Kidney glomerular epithelial cell (primary cell): ENCODE results near the gene INPP4B.
A peak's percentile ranks its signal among the peaks of the same experiment; 100 is the strongest.
"Not testable (repeated sequence)": the region's sequence is repeated elsewhere in the genome, so short reads cannot be mapped to it uniquely, and the experiment has no call there.

Source experiments
- DNase-seq: peaks from one replicate; lab custom pipeline; 2025; lab: John Stamatoyannopoulos, UW

INPP4B gene

GRCh38 chr4:142088906-142089305 is 757.2 kb downstream of the INPP4B start:
- DNase-seq = no peak

- DNase-seq = no peak
These were observed 760.4 kb downstream of the INPP4B start for GRCh38 chr4:142085513-142086292.

GRCh38 chr4:142083264-142083663 is 762.8 kb downstream of the INPP4B start:
- no peak for DNase-seq

- peak; percentile 4 for DNase-seq
These were observed 765.1 kb downstream of the INPP4B start for GRCh38 chr4:142081025-142081424.

- DNase-seq = no peak
These were observed 766.1 kb downstream of the INPP4B start for GRCh38 chr4:142079959-142080358.

GRCh38 chr4:142077048-142077447 is 769.1 kb downstream of the INPP4B start:
- DNase-seq = no peak

- DNase-seq = not testable (repeated sequence)
These were observed 777.8 kb downstream of the INPP4B start for GRCh38 chr4:142068304-142068703.

GRCh38 chr4:142066562-142066961 is 779.5 kb downstream of the INPP4B start:
- not testable (repeated sequence) for DNase-seq

GRCh38 chr4:142065086-142065647 is 780.9 kb downstream of the INPP4B start:
- DNase-seq = no peak

GRCh38 chr4:142064181-142064580 is 781.9 kb downstream of the INPP4B start:
- no peak for DNase-seq

- DNase-seq = no peak
These were observed 800.1 kb downstream of the INPP4B start for GRCh38 chr4:142045996-142046395.

- no peak for DNase-seq
These were observed 801.8 kb downstream of the INPP4B start for GRCh38 chr4:142044271-142044670.

GRCh38 chr4:142043509-142043908 is 802.6 kb downstream of the INPP4B start:
- DNase-seq = no peak

- DNase-seq = no peak
These were observed 804.3 kb downstream of the INPP4B start for GRCh38 chr4:142041788-142042187.

- no peak for DNase-seq
These were observed 806.1 kb downstream of the INPP4B start for GRCh38 chr4:142040043-142040442.

GRCh38 chr4:142036795-142037583 is 809.1 kb downstream of the INPP4B start:
- DNase-seq = peak; percentile 88

- DNase-seq = peak; percentile 17
These were observed 810.5 kb downstream of the INPP4B start for GRCh38 chr4:142035566-142035965.

- no peak for DNase-seq
These were observed 812.0 kb downstream of the INPP4B start for GRCh38 chr4:142034101-142034500.

- no peak for DNase-seq
These were observed 816.1 kb downstream of the INPP4B start for GRCh38 chr4:142030010-142030409.

GRCh38 chr4:142021761-142022160 is 824.3 kb downstream of the INPP4B start:
- DNase-seq = no peak

GRCh38 chr4:142021181-142021580 is 824.9 kb downstream of the INPP4B start:
- no peak for DNase-seq

- DNase-seq = no peak
These were observed 830.1 kb downstream of the INPP4B start for GRCh38 chr4:142016031-142016430.

- no peak for DNase-seq
These were observed 836.4 kb downstream of the INPP4B start for GRCh38 chr4:142009751-142010150.
